ENCODE results near the gene HPN.

- no peak for TF ChIP-seq CTCF (IDR thresholded peaks at IDR 0.05 in 8 of 11, conservative IDR thresholded peaks at IDR 0.05 in 3 of 11)
- TF ChIP-seq POLR2A (IDR thresholded peaks at IDR 0.05): no peak
- TF ChIP-seq POLR2AphosphoS5 (IDR thresholded peaks at IDR 0.05): no peak
These were observed 24.1 kb downstream of the HPN start for GRCh38 chr19:35065574-35065973.
